WTC11 (cell line): Measurements from ENCODE around the gene MPP2. TPM values are rescaled to one million over a fixed set of nuclear protein-coding genes. Genes with fewer than 3 reads are reported as not detected.

Source experiments
- ATAC-seq: fragments of 200-7000 bp; cut with Tn5 transposase; 2 replicates; pipeline ENCODE4 v1.10.0; 2021; ENCODE audit warnings: mild to moderate bottlenecking, moderate library complexity
- CTCF ChIA-PET: fragments of 300-600 bp; sonication (Branson Sonifier 250); formaldehyde crosslinking; loops from one replicate; lab custom pipeline; 2021; ENCODE audit warnings: antibody characterized with exemption; lab: Charles Lee
- POLR2A ChIA-PET: fragments of 350-600 bp; sonication (Branson Sonifier 250); formaldehyde crosslinking; loops from one replicate; lab custom pipeline; 2021; ENCODE audit warnings: antibody characterized with exemption; lab: Charles Lee
- DNase-seq: peaks from one replicate; pipeline ENCODE4 v3.0.0; 2021; ENCODE audit warnings: low spot score
- H3K27ac Mint-ChIP-seq: 2 replicates; pipeline ENCODE4 v1.8.0; 2021; ENCODE audit warnings: mixed read lengths
- H3K27me3 Mint-ChIP-seq: 2 replicates; pipeline ENCODE4 v1.8.0; 2021; ENCODE audit warnings: low read depth, mild to moderate bottlenecking, moderate library complexity, mixed read lengths
- H3K36me3 Mint-ChIP-seq: 2 replicates; pipeline ENCODE4 v1.8.0; 2021; ENCODE audit warnings: mixed read lengths
- H3K4me1 Mint-ChIP-seq: 2 replicates; pipeline ENCODE4 v1.8.0; 2022; ENCODE audit warnings: mixed read lengths
- H3K4me3 Mint-ChIP-seq: 2 replicates; pipeline ENCODE4 v1.8.0; 2021; ENCODE audit warnings: mild to moderate bottlenecking, moderate library complexity, mixed read lengths
- H3K9me3 Mint-ChIP-seq: 2 replicates; pipeline ENCODE4 v1.8.0; 2021; ENCODE audit warnings: mixed read lengths
- CBFB ChIP-seq: sonication (generic); formaldehyde crosslinking; IDR thresholded peaks from 2 replicates; pipeline ENCODE4 v1.8.1; 2022; ENCODE audit warnings: mild to moderate bottlenecking, low read depth, missing genetic modification reagents
- CDX4 ChIP-seq: fragments of 250-450 bp; sonication (Bioruptor Pico); IDR thresholded peaks from 2 replicates; pipeline ENCODE4 v1.9.0; 2021; ENCODE audit warnings: moderate library complexity, mild to moderate bottlenecking, inconsistent platforms, borderline replicate concordance
- CREM ChIP-seq: sonication (generic); formaldehyde crosslinking; IDR thresholded peaks from 2 replicates; pipeline ENCODE4 v1.8.1; 2022; ENCODE audit warnings: mild to moderate bottlenecking, missing genetic modification reagents, moderate library complexity
- E2F1 ChIP-seq: sonication (generic); formaldehyde crosslinking; IDR thresholded peaks from 2 replicates; pipeline ENCODE4 v1.8.0; 2022; ENCODE audit warnings: mild to moderate bottlenecking, missing genetic modification reagents
- E2F4 ChIP-seq: sonication (generic); formaldehyde crosslinking; IDR thresholded peaks from 2 replicates; pipeline ENCODE4 v1.8.1; 2022; ENCODE audit warnings: low read depth, mild to moderate bottlenecking, moderate library complexity, missing genetic modification reagents, borderline replicate concordance
- JUN ChIP-seq: sonication (generic); formaldehyde crosslinking; IDR thresholded peaks from 2 replicates; pipeline ENCODE4 v1.8.0; 2023; ENCODE audit warnings: mild to moderate bottlenecking, missing genetic modification reagents
- MXD4 ChIP-seq: fragments of 250-450 bp; sonication (Bioruptor Pico); IDR thresholded peaks from 2 replicates; pipeline ENCODE4 v1.8.0; 2021; ENCODE audit warnings: mild to moderate bottlenecking, moderate library complexity, borderline replicate concordance
- MYBL2 ChIP-seq: sonication (generic); formaldehyde crosslinking; IDR thresholded peaks from 2 replicates; pipeline ENCODE4 v1.8.1; 2023; ENCODE audit warnings: mild to moderate bottlenecking, moderate library complexity, missing genetic modification reagents
- NFATC4 ChIP-seq: fragments of 250-450 bp; sonication (Bioruptor Pico); IDR thresholded peaks from 2 replicates; pipeline ENCODE4 v1.9.0; 2021; ENCODE audit warnings: mild to moderate bottlenecking
- NFE2L1 ChIP-seq: sonication (generic); formaldehyde crosslinking; IDR thresholded peaks from 2 replicates; pipeline ENCODE4 v1.8.1; 2023; ENCODE audit warnings: missing genetic modification reagents
- NR2C2 ChIP-seq: sonication (generic); formaldehyde crosslinking; IDR thresholded peaks from 2 replicates; pipeline ENCODE4 v1.8.0; 2022; ENCODE audit warnings: mild to moderate bottlenecking, missing genetic modification reagents
- SMAD3 ChIP-seq: sonication (generic); formaldehyde crosslinking; IDR thresholded peaks from 2 replicates; pipeline ENCODE4 v1.8.0; 2022; ENCODE audit warnings: missing genetic modification reagents, mild to moderate bottlenecking, borderline replicate concordance
- SMAD4 ChIP-seq: sonication (generic); formaldehyde crosslinking; IDR thresholded peaks from 2 replicates; pipeline ENCODE4 v1.8.0; 2022; ENCODE audit warnings: mild to moderate bottlenecking, missing genetic modification reagents
- ZBTB43 ChIP-seq: sonication (generic); formaldehyde crosslinking; IDR thresholded peaks from 2 replicates; pipeline ENCODE4 v1.8.1; 2023; ENCODE audit warnings: mild to moderate bottlenecking, missing genetic modification reagents
- ZNF219 ChIP-seq: sonication (generic); formaldehyde crosslinking; IDR thresholded peaks from 2 replicates; pipeline ENCODE4 v1.8.0; 2023; ENCODE audit warnings: missing genetic modification reagents, mild to moderate bottlenecking, borderline replicate concordance
- ZNF532 ChIP-seq: fragments of 250-450 bp; sonication (Bioruptor Pico); IDR thresholded peaks from 2 replicates; pipeline ENCODE4 v1.9.0; 2021; ENCODE audit warnings: mild to moderate bottlenecking, borderline replicate concordance
- total RNA-seq: library from RNA; stranded (reverse); gene quantifications from 3 replicates; pipeline ENCODE4 v1.2.3, GENCODE V29; 2021
- TF ChIP-seq, protein P1 (sequence below): sonication (generic); formaldehyde crosslinking; IDR thresholded peaks from 2 replicates; pipeline ENCODE4 v1.8.0; 2023; ENCODE audit warnings: missing genetic modification reagents
- TF ChIP-seq, protein P2 (sequence below): sonication (generic); formaldehyde crosslinking; IDR thresholded peaks from 2 replicates; pipeline ENCODE4 v1.8.0; 2022; ENCODE audit warnings: missing genetic modification reagents
- TF ChIP-seq, protein P3 (sequence below): sonication (generic); formaldehyde crosslinking; IDR thresholded peaks from 2 replicates; pipeline ENCODE4 v1.8.0; 2022; ENCODE audit warnings: mild to moderate bottlenecking, missing genetic modification reagents

MPP2 gene
- total RNA-seq, 1 experiment from 2014 or later, result 29.3 TPM

GRCh38 chr17:43914451-43914850 lies 7.1 kb upstream of the MPP2 start (continued):
- TF ChIP-seq JUN (CRISPR knock-in tag), result no peak
- no peak for TF ChIP-seq SMAD4 (CRISPR knock-in tag)
- TF ChIP-seq, all 79 proteins: peak for 0

DNA sequence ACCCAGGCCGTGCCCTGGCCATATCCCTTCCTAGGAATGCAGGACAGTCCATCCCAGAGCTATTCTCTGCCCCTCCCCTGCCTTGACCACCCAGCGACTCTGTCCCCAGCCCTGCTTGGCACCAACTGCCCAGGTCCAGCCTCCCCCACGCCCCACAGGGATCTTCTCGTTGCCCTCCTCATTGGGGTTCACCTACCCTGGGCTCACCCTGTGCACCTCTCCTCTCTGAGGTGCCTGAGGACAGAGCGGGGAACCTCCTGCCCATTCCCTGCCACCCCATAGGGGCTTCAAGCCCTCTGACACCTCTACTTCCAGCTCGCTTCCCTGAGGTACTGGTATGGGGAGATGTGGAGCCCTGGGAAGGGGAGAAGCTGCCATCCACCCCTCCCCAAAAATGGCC lies 6.2 kb upstream of the MPP2 start:
- Mint-ChIP-seq H3K27ac (no peak overlapping the region), H3K9me3 (peaks cover 6% of the 10 kb centered on the region), H3K4me1 (peaks cover 17% of the 10 kb centered on the region), H3K36me3 (peaks cover 4% of the 10 kb centered on the region; the same call in 1 of the 2 replicates), H3K27me3 (peaks cover 25% of the 10 kb centered on the region), H3K4me3 (no peak overlapping the region)
- DNase-seq, result no peak
- TF ChIP-seq CREM (CRISPR knock-in tag), result no peak
- no peak for TF ChIP-seq CBFB (CRISPR knock-in tag)
- TF ChIP-seq NFATC4 (CRISPR knock-in tag), result no peak
- no peak for TF ChIP-seq ZBTB43
- TF ChIP-seq NFE2L1 (CRISPR knock-in tag), result no peak
- no peak for TF ChIP-seq ZNF219
- TF ChIP-seq MXD4, result no peak
- no peak for TF ChIP-seq JUN (CRISPR knock-in tag)
- no peak for TF ChIP-seq NR2C2 (CRISPR knock-in tag)
- no peak for TF ChIP-seq E2F1 (CRISPR knock-in tag)
- TF ChIP-seq, protein P1, sequence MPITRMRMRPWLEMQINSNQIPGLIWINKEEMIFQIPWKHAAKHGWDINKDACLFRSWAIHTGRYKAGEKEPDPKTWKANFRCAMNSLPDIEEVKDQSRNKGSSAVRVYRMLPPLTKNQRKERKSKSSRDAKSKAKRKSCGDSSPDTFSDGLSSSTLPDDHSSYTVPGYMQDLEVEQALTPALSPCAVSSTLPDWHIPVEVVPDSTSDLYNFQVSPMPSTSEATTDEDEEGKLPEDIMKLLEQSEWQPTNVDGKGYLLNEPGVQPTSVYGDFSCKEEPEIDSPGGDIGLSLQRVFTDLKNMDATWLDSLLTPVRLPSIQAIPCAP (CRISPR knock-in tag), result no peak
- TF ChIP-seq, protein P2, sequence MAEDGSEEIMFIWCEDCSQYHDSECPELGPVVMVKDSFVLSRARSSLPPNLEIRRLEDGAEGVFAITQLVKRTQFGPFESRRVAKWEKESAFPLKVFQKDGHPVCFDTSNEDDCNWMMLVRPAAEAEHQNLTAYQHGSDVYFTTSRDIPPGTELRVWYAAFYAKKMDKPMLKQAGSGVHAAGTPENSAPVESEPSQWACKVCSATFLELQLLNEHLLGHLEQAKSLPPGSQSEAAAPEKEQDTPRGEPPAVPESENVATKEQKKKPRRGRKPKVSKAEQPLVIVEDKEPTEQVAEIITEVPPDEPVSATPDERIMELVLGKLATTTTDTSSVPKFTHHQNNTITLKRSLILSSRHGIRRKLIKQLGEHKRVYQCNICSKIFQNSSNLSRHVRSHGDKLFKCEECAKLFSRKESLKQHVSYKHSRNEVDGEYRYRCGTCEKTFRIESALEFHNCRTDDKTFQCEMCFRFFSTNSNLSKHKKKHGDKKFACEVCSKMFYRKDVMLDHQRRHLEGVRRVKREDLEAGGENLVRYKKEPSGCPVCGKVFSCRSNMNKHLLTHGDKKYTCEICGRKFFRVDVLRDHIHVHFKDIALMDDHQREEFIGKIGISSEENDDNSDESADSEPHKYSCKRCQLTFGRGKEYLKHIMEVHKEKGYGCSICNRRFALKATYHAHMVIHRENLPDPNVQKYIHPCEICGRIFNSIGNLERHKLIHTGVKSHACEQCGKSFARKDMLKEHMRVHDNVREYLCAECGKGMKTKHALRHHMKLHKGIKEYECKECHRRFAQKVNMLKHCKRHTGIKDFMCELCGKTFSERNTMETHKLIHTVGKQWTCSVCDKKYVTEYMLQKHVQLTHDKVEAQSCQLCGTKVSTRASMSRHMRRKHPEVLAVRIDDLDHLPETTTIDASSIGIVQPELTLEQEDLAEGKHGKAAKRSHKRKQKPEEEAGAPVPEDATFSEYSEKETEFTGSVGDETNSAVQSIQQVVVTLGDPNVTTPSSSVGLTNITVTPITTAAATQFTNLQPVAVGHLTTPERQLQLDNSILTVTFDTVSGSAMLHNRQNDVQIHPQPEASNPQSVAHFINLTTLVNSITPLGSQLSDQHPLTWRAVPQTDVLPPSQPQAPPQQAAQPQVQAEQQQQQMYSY (CRISPR knock-in tag), result no peak
- no peak for TF ChIP-seq MYBL2 (CRISPR knock-in tag)
- no peak for TF ChIP-seq CDX4 (CRISPR knock-in tag)
- TF ChIP-seq SMAD3 (CRISPR knock-in tag), result no peak
- TF ChIP-seq, protein P3, sequence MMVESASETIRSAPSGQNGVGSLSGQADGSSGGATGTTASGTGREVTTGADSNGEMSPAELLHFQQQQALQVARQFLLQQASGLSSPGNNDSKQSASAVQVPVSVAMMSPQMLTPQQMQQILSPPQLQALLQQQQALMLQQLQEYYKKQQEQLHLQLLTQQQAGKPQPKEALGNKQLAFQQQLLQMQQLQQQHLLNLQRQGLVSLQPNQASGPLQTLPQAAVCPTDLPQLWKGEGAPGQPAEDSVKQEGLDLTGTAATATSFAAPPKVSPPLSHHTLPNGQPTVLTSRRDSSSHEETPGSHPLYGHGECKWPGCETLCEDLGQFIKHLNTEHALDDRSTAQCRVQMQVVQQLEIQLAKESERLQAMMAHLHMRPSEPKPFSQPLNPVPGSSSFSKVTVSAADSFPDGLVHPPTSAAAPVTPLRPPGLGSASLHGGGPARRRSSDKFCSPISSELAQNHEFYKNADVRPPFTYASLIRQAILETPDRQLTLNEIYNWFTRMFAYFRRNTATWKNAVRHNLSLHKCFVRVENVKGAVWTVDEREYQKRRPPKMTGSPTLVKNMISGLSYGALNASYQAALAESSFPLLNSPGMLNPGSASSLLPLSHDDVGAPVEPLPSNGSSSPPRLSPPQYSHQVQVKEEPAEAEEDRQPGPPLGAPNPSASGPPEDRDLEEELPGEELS (CRISPR knock-in tag), result no peak
- no peak for TF ChIP-seq ZNF532 (CRISPR knock-in tag)
- no peak for TF ChIP-seq E2F4
- ATAC-seq, result no peak
- CTCF ChIA-PET, result interaction anchor here (0.7 to 2.2 kb wide), 6 partner anchors 13 to 127 kb away, joined by 3 to 8 read pairs (median 4); no protein-coding TSS in a partner anchor
- POLR2A ChIA-PET, result no interaction called here
